GM13976 (cell line): ENCODE data around the gene RPL36.
"Not testable (repeated sequence)": the region's sequence is repeated elsewhere in the genome, so short reads cannot be mapped to it uniquely, and the experiment has no call there.

Experiments
- DNase-seq: peaks from one replicate; pipeline ENCODE4 v3.0.0; 2012; ENCODE audit warnings: low spot score
- in situ Hi-C: fragments of 300-500 bp; cut with MboI; formaldehyde crosslinking; loops from one replicate; pipeline ENCODE4 v1.12.0; 2022; ENCODE audit warnings: low sequenced_read_pairs, mixed read lengths, inconsistent platforms; ENCODE audit not compliant: unreplicated experiment
- TF ChIP-seq, protein P1 (sequence below): IDR thresholded peaks from 2 replicates; pipeline ENCODE4 v1.5.1; 2012; ENCODE audit warnings: borderline replicate concordance, mild to moderate bottlenecking; ENCODE audit not compliant: insufficient read depth; ENCODE audit errors: extremely low read depth, missing control alignments, control extremely low read depth

RPL36 gene

GRCh38 chr19:5717215-5717935, 27.3 kb downstream of the RPL36 start:
- in situ Hi-C loops, result no loop called here
- TF ChIP-seq, protein P1, sequence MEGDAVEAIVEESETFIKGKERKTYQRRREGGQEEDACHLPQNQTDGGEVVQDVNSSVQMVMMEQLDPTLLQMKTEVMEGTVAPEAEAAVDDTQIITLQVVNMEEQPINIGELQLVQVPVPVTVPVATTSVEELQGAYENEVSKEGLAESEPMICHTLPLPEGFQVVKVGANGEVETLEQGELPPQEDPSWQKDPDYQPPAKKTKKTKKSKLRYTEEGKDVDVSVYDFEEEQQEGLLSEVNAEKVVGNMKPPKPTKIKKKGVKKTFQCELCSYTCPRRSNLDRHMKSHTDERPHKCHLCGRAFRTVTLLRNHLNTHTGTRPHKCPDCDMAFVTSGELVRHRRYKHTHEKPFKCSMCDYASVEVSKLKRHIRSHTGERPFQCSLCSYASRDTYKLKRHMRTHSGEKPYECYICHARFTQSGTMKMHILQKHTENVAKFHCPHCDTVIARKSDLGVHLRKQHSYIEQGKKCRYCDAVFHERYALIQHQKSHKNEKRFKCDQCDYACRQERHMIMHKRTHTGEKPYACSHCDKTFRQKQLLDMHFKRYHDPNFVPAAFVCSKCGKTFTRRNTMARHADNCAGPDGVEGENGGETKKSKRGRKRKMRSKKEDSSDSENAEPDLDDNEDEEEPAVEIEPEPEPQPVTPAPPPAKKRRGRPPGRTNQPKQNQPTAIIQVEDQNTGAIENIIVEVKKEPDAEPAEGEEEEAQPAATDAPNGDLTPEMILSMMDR, result no peak
- no peak for DNase-seq

- in situ Hi-C loops, result no loop called here
- DNase-seq, result no peak
- TF ChIP-seq, protein P1, result no peak
Observed at GRCh38 chr19:5718037-5718578, 28.0 kb downstream of the RPL36 start.

DNA sequence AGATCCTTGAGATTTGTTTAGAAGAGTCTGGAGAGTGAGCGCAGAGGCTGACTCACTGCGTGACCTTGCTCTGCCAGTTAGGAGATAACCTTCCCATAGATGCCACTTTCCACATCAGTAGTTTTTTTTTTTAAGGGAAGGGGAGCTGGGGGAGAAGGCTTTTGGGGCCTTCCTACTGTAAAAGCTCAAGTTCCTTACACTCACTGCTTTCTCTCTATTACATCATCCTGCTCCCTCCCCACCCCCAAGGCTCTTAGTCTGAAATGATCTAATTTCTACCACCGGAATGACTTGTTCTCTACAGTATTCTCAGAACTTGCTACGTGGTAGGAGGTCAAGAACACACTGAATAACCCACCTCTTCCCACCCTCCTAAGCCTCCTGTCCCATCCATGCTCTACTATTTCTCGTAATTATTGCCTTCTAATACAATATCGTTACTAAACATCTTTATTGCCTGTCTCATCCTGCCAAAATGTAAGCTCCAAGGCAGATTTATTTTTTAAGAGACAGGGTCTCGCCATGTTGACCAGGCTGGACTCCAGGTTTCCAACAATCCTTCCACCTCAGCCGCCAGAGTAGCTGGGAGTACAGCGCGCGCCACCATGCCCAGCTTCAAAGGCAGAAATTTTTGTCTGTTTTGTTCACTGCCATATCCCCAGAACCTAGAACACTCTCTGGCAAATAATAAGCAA, 28.6 kb downstream of the RPL36 start:
- DNase-seq, result peak; percentile 74
- TF ChIP-seq, protein P1, result no peak
- in situ Hi-C loops, result no loop called here

GRCh38 chr19:5719274-5719960, 29.3 kb downstream of the RPL36 start:
- TF ChIP-seq, protein P1, result no peak
- no peak for DNase-seq
- in situ Hi-C loops, result no loop called here

DNA sequence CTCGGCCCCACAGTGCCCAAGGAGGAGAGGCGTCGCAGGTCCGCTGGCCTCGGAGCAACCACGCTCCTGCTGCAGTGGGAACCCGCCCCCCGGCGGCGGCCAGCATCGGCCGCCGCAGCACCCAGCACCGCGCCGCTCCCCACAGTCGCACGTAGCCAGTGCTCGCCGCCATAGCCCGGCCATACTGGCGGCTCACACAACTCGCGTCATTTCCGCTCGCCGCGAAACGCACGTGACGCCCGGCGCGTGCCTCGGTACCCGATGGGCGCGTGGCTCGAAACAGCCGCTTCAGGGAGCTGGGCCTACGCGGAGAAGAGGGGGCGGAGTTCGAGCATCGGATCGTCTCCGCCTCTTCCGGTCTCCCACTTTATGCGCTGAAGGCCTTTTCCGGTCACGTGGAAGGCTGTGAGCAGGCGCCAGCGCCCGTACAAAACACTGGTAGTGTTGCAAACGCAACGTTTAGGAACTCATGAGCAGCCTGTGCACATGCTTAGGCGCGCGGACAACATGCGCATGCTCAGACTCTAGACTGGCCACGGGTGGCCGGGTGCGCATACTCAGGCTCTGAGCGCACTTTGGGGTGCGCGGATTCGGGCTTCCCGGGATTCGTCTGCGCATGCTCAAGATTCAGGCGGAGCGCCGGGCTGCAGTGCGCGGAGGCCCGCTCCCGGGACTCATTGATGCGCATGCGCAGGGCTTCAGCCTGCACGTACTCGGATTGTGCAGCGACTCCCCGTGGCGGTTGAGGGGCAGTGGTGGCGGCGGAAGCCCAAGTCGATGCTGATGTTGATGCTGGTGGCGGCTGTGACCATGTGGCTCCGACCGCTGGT, 30.1 kb downstream of the RPL36 start, which contains the start of the genes CATSPERD and LONP1:
TSS of gene CATSPERD (plus strand) at position 677 of the 830 bp plus-strand sequence. CDS start at position 778, 101 bp downstream.
TSS of gene LONP1 (minus strand) at position 186 of the 830 bp plus-strand sequence. CDS start at position 172, 14 bp downstream.
- in situ Hi-C loops, result no loop called here
- TF ChIP-seq, protein P1, result peak; percentile 92
- peak; percentile 100 for DNase-seq

- in situ Hi-C loops, result no loop called here
- DNase-seq, result no peak
- TF ChIP-seq, protein P1, result no peak
Observed at GRCh38 chr19:5727453-5728050, 37.5 kb downstream of the RPL36 start.

GRCh38 chr19:5733172-5733571, 43.1 kb downstream of the RPL36 start:
- DNase-seq, in situ Hi-C loops: not testable (repeated sequence)
